Transverse colon (tissue), 3 donors: ENCODE data around the gene LRATD1.

Source experiments
- CTCF ChIP-seq, 5 experiments: fragments of 200-600 bp in 3 of 5; fragments of 450-650 bp in 2 of 5; sonication (generic) in 3 of 5; IDR thresholded peaks; 1 replicate in 2 of 5; 2 replicates in 3 of 5; pipeline ENCODE4 v1.5.1; 2016 to 2017; ENCODE audit warnings: antibody characterized with exemption in 5 of 5, inconsistent platforms in 3 of 5, mild to moderate bottlenecking in 2 of 5, moderate library complexity in 1 of 5
- EP300 ChIP-seq: sonication (generic); formaldehyde crosslinking; IDR thresholded peaks from one replicate; pipeline ENCODE4 v1.6.1; 2017; ENCODE audit warnings: antibody characterized with exemption, low read depth
- POLR2A ChIP-seq: fragments of 450-650 bp; IDR thresholded peaks from one replicate; pipeline ENCODE4 v1.6.1; 2016; ENCODE audit warnings: antibody characterized with exemption, mild to moderate bottlenecking, moderate library complexity

- no peak for TF ChIP-seq CTCF (IDR thresholded peaks at IDR 0.05)
- TF ChIP-seq EP300, result no peak
- no peak for TF ChIP-seq POLR2A
Observed at GRCh38 chr2:14601156-14601770, 31.3 kb upstream of the LRATD1 start.
